Stimulated activated CD4-positive, alpha-beta T cell treated with anti-CD3 and anti-CD28 coated beads, TNF-alpha, amount 100 ng/mL, for 48 hours (primary cell): ENCODE results near the gene DHDDS.
"Not testable (repeated sequence)": the region's sequence is repeated elsewhere in the genome, so short reads cannot be mapped to it uniquely, and the experiment has no call there.

Source experiments
- DNase-seq, 3 donors: peaks; one replicate each; pipeline ENCODE4 v3.0.0-alpha.2; 2020; ENCODE audit warnings: low read depth in 3 of 3

DHDDS gene, protein sequence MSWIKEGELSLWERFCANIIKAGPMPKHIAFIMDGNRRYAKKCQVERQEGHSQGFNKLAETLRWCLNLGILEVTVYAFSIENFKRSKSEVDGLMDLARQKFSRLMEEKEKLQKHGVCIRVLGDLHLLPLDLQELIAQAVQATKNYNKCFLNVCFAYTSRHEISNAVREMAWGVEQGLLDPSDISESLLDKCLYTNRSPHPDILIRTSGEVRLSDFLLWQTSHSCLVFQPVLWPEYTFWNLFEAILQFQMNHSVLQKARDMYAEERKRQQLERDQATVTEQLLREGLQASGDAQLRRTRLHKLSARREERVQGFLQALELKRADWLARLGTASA

DNA sequence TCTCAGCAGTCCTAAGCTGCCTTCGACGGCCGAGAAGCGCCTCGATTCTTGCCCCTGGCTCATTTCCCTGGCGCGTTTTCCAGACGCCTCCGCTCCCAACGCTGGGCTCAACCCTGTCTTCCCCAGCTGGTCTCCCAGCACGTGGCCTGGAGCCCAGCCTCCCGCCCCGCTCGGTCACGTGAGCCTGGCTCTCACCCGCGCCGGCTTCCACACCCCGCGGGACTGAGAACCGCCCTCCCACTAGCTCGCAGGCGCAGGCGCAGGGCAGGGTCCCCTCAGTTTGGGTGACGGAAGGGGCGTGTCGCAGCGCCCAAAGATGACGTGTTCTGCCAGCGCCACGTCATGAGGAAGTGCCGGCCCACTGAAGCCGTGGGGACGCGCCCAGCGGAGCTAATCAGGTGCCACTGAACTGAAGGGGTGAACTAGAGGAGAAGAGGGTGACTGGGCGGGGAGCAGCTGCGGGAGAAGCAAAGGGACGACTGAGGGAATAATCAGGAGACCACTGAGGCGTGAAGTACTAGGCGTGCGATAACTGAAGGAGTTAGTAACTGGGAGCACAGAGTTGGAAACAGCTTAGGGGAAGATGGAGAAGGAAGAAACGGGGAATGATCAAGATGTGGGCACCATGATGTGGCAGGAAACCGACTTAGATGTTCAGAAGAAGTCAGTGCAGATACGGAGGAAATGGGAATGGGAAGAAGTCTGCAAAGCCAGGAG, at the start of gene DHDDS:
DHDDS (plus strand) TSS at position 343 of the 717 bp plus-strand sequence. CDS start 625 bp downstream, outside the sequence.
- DNase-seq = peak; percentile 95 to 98 (median 98)

DNA sequence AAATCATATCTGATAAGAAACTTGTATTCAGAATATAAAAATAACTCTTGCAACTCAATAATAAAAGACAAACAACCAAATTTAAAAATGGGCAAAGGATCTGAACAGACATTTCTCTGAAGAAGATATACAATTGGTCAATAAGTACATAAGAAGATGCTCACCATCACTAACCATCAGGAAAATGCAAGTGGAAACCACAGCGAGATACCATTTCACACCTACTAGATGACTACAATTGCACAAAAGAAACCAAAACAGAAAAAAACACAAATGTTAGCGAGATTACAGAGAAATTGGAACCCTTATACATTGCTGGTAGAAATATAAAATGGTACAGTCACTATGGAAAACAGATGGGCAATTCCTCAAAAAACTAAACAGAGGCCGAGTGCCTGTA, 48.0 kb upstream of the DHDDS start:
- no peak for DNase-seq

GRCh38 chr1:26385063-26385462, 47.1 kb upstream of the DHDDS start:
- DNase-seq = not testable (repeated sequence)

- DNase-seq = no peak
These were observed 44.7 kb upstream of the DHDDS start for GRCh38 chr1:26387447-26387846.

DNA sequence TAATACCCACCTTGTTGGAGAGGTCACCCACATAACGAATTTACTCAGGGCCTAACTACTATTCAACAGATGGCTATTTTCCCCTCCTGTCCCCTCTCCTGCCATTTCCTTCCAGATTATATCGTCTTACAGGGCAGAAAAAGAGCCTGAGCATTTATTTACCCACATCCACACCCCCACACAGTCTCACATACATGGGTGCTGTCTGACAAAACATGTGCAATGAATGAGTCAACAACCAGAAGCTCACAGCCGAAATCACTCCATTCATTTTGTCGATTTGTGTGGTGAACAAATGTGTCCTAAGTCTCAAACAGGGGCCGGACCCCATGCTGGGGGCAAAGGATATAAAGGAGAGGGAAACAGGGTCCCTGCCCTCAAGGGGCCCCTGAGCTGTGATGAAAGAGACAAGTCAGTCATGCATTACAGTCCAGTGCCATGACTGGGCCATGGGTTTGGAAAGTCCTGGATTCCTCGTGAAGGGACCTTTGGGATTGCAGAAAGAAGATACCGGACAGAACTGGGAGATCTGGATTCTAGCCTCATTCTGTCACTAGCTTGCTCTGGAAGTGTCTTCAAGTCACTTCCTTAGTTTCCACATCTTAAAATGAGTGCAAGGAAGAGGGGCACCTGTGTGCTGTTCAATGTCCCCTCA, 43.2 kb upstream of the DHDDS start:
- no peak for DNase-seq

DNA sequence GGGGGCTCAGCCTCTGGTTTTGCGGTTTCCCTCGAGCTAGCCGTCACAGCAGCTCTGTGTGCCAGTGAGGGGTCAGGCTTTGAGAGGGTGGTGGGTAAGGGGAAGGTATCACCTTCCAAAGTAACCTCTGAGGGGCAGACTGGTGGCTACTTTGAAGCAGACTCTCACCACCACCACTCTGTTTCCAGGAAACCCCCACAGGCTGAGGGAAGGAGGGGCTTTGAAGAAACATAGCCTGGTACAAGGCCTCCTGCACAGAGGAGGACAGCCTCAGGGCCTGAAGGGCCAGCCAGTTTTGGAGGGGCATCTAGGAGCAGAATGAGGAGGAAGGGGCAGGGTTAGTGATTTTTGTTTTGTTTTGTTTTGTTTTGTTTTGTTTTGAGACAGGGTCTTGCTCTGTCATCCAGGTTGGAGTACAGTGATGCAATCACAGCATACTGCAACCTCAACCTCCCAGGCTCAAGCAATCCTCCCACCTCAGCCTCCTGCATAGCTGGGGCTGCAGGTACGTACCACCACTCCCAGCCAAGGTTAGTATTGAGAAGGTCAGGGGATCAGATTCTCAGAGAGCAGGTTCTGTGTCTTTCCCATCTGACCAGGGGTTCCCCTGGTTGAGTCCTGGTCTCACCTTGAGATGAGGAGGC, 42.4 kb upstream of the DHDDS start:
- DNase-seq = no peak

GRCh38 chr1:26391450-26391849, 40.7 kb upstream of the DHDDS start:
- DNase-seq = no peak

GRCh38 chr1:26395754-26396153, 36.4 kb upstream of the DHDDS start:
- DNase-seq = no peak

DNA sequence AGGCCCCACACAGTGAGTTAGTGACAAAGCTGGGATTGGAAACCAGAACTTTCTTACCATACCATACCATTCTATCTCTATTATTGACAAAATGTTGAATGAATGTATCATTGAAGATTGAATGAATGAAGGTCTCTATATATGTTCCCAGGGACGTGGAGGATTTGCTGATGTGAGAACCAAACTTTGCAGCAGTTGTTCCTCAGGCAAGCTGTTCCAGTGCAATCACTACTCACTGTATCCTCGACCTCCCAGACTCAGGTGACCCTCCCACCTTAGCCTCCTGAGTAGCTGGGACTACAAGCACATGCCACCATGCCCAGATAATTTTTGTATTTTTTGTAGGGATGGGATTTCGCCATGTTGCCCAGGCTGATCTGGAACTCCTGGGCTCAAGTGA, 33.1 kb upstream of the DHDDS start:
- no peak for DNase-seq

DNA sequence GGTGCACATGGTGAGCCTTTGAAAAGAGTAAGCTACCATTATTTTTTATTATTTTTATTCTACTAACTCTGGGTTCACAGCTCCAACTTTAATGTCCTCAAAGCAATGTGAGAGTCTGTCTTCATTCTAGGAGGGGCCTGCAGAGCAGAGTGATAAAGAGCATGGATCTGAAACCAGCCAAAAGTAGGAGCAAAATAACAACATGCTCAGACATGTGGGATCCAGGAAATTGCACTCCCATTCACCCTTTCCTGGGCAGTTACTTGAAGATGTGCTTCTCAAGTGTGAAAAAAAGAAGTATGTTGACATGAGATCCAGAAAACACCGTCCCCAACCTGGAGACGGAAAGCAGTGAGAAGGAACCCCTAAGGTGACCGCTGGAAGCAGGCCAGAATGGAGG, 30.2 kb upstream of the DHDDS start:
- no peak for DNase-seq

DNA sequence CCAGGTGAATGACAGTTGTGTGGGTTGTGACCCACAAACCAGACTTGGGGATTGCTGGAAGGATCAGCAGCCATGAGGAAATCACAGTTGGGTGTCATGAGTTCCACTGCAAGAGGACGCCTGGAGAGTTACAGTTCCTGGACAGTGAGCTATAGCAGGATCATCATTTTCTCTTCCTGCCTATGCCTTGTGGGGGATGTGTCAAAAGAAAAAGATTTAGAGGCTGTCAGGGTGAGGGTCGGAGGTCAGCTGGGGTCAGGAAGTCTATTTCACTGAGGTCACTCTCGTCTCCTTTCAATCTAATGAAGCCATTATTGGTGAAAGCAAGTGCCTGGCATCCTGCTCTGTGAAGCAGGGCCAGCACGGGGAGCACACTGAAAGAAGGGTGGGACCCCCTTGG, 28.5 kb upstream of the DHDDS start:
- DNase-seq = no peak

- no peak for DNase-seq
These were observed 27.5 kb upstream of the DHDDS start for GRCh38 chr1:26404641-26405040.

DNA sequence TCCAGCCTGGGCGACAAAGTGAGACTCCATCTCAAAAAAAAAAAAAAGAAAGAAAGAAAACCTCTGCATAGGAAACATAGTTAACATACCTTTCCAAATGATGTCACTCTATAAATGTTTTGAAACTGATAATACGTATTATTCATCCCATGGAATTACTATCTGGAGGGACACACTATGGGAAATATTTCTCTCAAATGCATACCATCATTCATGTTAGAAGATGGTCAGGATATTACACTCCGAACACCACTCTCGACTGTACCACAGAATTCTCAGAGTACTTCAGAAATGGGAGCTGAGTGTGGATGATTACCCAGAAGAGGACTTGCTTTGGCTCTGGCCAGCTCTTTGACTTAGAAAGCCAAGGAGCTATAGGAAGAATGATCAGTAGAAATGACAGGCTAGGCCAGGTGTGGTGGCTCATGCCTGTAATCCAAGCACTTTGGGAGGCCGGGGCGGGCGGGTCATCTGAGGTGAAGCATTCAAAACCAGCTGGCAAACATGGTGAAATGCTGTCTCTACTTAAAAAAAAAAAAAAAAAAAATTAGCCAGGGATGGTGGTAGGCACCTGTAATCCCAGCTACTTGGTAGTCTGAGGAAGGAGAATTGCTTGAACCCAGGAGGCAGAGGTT, 26.7 kb upstream of the DHDDS start:
- no peak for DNase-seq

DNA sequence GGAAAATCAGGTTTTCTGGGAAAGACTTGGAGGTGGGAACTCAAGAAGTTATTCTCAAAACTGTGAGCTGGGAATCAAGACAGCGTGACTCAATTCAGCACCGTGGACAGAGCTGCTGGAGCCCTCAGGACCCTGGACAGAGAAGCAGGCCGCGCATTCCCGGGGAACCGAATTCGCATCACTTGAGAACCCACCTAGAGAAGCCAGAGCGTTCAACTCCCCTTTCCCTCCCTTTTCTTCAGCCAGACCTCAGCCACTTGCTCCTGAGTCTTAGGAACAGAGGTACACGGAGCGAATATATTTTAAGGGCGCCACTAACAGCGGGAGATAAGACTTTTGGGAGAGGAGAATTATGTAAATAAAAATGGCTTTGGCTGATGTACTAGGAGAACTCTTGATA, 23.5 kb upstream of the DHDDS start:
- peak; percentile 34 to 58 (median 57) for DNase-seq

GRCh38 chr1:26409191-26409807, 22.8 kb upstream of the DHDDS start:
- no peak for DNase-seq

- no peak for DNase-seq
These were observed 21.2 kb upstream of the DHDDS start, which contains the start of gene LIN28A for GRCh38 chr1:26410706-26411623. Gene LIN28A, plus strand, starts transcription at chr1:26410817. Its CDS starts 75 bp downstream, at chr1:26410892.

DNA sequence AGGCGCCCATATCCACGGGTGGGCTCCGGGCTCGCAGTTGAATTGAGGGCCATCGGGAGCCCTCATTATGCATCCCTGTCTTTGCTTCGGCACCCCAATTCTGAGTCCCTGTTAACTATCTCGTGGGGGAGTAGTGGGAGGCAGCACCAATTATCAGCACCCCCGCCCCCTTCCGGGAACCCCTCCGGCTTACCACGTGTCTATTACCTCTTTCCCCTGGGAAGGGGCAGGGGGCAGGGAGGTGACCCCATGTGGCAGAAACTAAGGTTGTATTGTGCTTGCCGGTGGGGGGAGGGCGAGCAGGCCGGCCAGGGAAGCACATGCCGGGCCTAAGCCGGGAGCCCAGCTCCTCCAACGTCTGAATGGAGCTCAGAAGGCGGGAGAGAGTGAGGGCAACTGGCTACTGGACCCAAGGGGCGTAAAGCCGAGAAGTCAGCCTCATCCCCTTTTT, 20.5 kb upstream of the DHDDS start:
- no peak for DNase-seq

GRCh38 chr1:26412180-26412840, 19.8 kb upstream of the DHDDS start:
- DNase-seq = no peak

- DNase-seq = no peak
These were observed 19.1 kb upstream of the DHDDS start for GRCh38 chr1:26413031-26413430.
